GM23338 (cell line): Measurements from ENCODE around the gene FBLIM1. TPM values are rescaled to one million over a fixed set of nuclear protein-coding genes. Genes with fewer than 3 reads are reported as not detected.

Experiments used
- CREB1 ChIP-seq: fragments of 250-450 bp; sonication (Bioruptor Pico); IDR thresholded peaks from 2 replicates; pipeline ENCODE4 v1.5.0; 2020; ENCODE audit warnings: low read depth, mild to moderate bottlenecking, moderate library complexity
- EZH2phosphoT487 ChIP-seq: fragments of 200-600 bp; sonication (generic); IDR thresholded peaks from one replicate; pipeline ENCODE4 v1.8.1; 2018; ENCODE audit warnings: antibody characterized with exemption; ENCODE audit not compliant: unreplicated experiment
- NANOG ChIP-seq: IDR thresholded peaks from 2 replicates; pipeline ENCODE4 v1.6.1; 2016; ENCODE audit warnings: antibody characterized with exemption, borderline replicate concordance
- POLR2AphosphoS5 ChIP-seq: IDR thresholded peaks from 2 replicates; pipeline ENCODE4 v1.6.1; 2016; ENCODE audit warnings: antibody characterized with exemption, low read depth
- REST ChIP-seq: IDR thresholded peaks from one replicate; pipeline ENCODE4 v1.6.1; 2018; ENCODE audit warnings: antibody characterized with exemption; ENCODE audit not compliant: unreplicated experiment
- polyA plus RNA-seq: library from polyadenylated mRNA; unstranded; fragments of >200 nt; fragmentation: Nextera tagmentation; extraction: Ambion mirVana; gene quantifications from 2 replicates; pipeline ENCODE4 v1.2.1, GENCODE V29; 2016
- total RNA-seq: library from RNA; depleted of rRNA; stranded (reverse); fragments of >200 nt; shearing (Covaris generic); gene quantifications from 2 replicates; pipeline ENCODE4 v1.2.3, GENCODE V29; 2014
- TF ChIP-seq, protein P1 (sequence below): fragments of 250-450 bp; sonication (Bioruptor Pico); IDR thresholded peaks from 2 replicates; pipeline ENCODE4 v1.5.0; 2020; ENCODE audit warnings: mild to moderate bottlenecking, moderate library complexity

Gene FBLIM1
- total and polyA plus RNA-seq, 2 experiments from 2014 or later: 41.7 to 81.7 TPM

- TF ChIP-seq, protein P1, sequence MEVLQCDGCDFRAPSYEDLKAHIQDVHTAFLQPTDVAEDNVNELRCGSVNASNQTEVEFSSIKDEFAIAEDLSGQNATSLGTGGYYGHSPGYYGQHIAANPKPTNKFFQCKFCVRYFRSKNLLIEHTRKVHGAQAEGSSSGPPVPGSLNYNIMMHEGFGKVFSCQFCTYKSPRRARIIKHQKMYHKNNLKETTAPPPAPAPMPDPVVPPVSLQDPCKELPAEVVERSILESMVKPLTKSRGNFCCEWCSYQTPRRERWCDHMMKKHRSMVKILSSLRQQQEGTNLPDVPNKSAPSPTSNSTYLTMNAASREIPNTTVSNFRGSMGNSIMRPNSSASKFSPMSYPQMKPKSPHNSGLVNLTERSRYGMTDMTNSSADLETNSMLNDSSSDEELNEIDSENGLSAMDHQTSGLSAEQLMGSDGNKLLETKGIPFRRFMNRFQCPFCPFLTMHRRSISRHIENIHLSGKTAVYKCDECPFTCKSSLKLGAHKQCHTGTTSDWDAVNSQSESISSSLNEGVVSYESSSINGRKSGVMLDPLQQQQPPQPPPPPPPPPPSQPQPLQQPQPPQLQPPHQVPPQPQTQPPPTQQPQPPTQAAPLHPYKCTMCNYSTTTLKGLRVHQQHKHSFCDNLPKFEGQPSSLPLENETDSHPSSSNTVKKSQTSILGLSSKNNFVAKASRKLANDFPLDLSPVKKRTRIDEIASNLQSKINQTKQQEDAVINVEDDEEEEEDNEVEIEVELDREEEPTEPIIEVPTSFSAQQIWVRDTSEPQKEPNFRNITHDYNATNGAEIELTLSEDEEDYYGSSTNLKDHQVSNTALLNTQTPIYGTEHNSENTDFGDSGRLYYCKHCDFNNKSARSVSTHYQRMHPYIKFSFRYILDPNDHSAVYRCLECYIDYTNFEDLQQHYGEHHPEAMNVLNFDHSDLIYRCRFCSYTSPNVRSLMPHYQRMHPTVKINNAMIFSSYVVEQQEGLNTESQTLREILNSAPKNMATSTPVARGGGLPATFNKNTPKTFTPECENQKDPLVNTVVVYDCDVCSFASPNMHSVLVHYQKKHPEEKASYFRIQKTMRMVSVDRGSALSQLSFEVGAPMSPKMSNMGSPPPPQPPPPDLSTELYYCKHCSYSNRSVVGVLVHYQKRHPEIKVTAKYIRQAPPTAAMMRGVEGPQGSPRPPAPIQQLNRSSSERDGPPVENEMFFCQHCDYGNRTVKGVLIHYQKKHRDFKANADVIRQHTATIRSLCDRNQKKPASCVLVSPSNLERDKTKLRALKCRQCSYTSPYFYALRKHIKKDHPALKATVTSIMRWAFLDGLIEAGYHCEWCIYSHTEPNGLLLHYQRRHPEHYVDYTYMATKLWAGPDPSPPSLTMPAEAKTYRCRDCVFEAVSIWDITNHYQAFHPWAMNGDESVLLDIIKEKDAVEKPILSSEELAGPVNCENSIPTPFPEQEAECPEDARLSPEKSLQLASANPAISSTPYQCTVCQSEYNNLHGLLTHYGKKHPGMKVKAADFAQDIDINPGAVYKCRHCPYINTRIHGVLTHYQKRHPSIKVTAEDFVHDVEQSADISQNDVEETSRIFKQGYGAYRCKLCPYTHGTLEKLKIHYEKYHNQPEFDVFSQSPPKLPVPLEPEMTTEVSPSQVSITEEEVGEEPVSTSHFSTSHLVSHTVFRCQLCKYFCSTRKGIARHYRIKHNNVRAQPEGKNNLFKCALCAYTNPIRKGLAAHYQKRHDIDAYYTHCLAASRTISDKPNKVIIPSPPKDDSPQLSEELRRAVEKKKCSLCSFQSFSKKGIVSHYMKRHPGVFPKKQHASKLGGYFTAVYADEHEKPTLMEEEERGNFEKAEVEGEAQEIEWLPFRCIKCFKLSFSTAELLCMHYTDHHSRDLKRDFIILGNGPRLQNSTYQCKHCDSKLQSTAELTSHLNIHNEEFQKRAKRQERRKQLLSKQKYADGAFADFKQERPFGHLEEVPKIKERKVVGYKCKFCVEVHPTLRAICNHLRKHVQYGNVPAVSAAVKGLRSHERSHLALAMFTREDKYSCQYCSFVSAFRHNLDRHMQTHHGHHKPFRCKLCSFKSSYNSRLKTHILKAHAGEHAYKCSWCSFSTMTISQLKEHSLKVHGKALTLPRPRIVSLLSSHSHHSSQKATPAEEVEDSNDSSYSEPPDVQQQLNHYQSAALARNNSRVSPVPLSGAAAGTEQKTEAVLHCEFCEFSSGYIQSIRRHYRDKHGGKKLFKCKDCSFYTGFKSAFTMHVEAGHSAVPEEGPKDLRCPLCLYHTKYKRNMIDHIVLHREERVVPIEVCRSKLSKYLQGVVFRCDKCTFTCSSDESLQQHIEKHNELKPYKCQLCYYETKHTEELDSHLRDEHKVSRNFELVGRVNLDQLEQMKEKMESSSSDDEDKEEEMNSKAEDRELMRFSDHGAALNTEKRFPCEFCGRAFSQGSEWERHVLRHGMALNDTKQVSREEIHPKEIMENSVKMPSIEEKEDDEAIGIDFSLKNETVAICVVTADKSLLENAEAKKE: no peak
- TF ChIP-seq REST (no peak), CREB1 (CRISPR knock-in tag) (no peak), POLR2AphosphoS5 (no peak), EZH2phosphoT487 (no peak), NANOG (no peak)
Measured at GRCh38 chr1:15736892-15737261, 21.7 kb upstream of the FBLIM1 start (continued).
